Measurements from ENCODE around the gene DHRSX.

DNA sequence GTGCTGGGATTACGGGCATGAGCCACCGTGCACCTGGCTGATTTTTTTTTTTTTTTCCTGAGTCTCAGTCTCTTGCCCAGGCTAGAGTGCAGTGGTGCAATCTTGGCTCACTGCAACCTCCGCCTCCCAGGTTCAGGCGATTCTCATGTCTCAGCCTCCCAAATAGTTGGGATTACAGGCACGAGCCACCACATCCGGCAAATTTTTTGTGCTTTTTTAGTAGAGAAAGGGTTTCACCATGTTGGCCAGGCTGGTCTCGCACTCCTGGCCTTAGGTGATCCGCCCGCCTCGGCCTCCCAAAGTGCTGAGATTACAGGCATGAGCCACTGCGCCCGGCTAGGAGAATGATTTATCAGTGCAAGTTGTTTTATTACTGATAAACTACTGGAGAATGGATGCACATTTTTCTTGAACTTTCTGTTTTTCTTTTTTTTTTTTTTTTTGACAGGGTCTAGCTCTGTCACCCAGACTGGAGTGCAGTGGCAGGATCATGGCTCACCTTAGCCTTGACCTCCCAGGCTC lies 39.7 kb upstream of the DHRSX start:
- TF ChIP-seq, protein P1, sequence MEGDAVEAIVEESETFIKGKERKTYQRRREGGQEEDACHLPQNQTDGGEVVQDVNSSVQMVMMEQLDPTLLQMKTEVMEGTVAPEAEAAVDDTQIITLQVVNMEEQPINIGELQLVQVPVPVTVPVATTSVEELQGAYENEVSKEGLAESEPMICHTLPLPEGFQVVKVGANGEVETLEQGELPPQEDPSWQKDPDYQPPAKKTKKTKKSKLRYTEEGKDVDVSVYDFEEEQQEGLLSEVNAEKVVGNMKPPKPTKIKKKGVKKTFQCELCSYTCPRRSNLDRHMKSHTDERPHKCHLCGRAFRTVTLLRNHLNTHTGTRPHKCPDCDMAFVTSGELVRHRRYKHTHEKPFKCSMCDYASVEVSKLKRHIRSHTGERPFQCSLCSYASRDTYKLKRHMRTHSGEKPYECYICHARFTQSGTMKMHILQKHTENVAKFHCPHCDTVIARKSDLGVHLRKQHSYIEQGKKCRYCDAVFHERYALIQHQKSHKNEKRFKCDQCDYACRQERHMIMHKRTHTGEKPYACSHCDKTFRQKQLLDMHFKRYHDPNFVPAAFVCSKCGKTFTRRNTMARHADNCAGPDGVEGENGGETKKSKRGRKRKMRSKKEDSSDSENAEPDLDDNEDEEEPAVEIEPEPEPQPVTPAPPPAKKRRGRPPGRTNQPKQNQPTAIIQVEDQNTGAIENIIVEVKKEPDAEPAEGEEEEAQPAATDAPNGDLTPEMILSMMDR (IDR thresholded peaks at IDR 0.05): no peak
- TF ChIP-seq POLR2A (IDR thresholded peaks at IDR 0.05): no peak
